ENCODE data around the gene PSMD1. TPM values are rescaled to one million over a fixed set of nuclear protein-coding genes. Genes with fewer than 3 reads are reported as not detected.

The PSMD1 gene
- polyA plus RNA-seq, 1 donor (not counting 4 experiments of a cell fraction or from before 2014, with no cell fraction given), result 262 TPM

- Histone ChIP-seq H3K27me3 (ENCODE audit: control insufficient read depth, extremely low read depth, insufficient read depth, low read length) (peaks cover 9% of the 10 kb centered on the region), H3K4me1 (ENCODE audit: control insufficient read depth, extremely low read depth, insufficient read depth, low read length) (peaks cover 4% of the 10 kb centered on the region), H3K36me3 (ENCODE audit: control insufficient read depth in 2 of 2, extremely low read depth in 1 of 2, insufficient read depth in 2 of 2, low read length in 2 of 2) (no peaks in the 10 kb centered on the region), H2AFZ (ENCODE audit: control insufficient read depth, low read length) (no peak overlapping the region), H3K79me2 (ENCODE audit: control insufficient read depth, insufficient read depth, low read length) (no peaks in the 10 kb centered on the region), H3K9ac (ENCODE audit: control insufficient read depth, extremely low read depth, insufficient read depth, low read length) (no peak overlapping the region), H3K4me3 (ENCODE audit: control insufficient read depth in 2 of 3, extremely low read depth in 1 of 3, insufficient read depth in 2 of 3, low read depth in 1 of 3, low read length in 3 of 3) (no peak overlapping the region), H4K20me1 (ENCODE audit: control insufficient read depth, extremely low read depth, insufficient read depth, low read length) (no peaks in the 10 kb centered on the region), H3K9me3 (ENCODE audit: control insufficient read depth, low read depth, low read length) (no peaks in the 10 kb centered on the region), H3K9me1 (ENCODE audit: control insufficient read depth, extremely low read depth, insufficient read depth, low read length) (no peaks in the 10 kb centered on the region), H3K4me2 (ENCODE audit: control insufficient read depth, extremely low read depth, insufficient read depth, low read depth, low read length) (no peak overlapping the region), H3K27ac (ENCODE audit: control insufficient read depth, insufficient read depth, low read length) (no peak overlapping the region)
- dilution Hi-C loops (cut with MboI; ENCODE audit: extremely low pct_ligation_motif_present, low sequenced_read_pairs), result no loop called here
- DNase-seq (ENCODE audit: low read depth, low spot score), result no peak
- no peak for TF ChIP-seq EZH2 (IDR thresholded peaks at IDR 0.05; ENCODE audit: low read length)
- TF ChIP-seq CTCF (optimal IDR thresholded peaks at IDR 0.05 in 1 of 3, IDR thresholded peaks at IDR 0.05 in 1 of 3, conservative IDR thresholded peaks at IDR 0.05 in 1 of 3; ENCODE audit: extremely low read depth in 1 of 3, insufficient read depth in 2 of 3, low read length in 3 of 3), result no peak
- FAIRE-seq, result no peak
Observed at GRCh38 chr2:231184319-231184718, 127.7 kb downstream of the PSMD1 start.

GRCh38 chr2:231185050-231185725 is 128.5 kb downstream of the PSMD1 start:
- Histone ChIP-seq H3K79me2 (ENCODE audit: control insufficient read depth, insufficient read depth, low read length) (no peaks in the 10 kb centered on the region), H3K27me3 (ENCODE audit: control insufficient read depth, extremely low read depth, insufficient read depth, low read length) (peaks cover 17% of the 10 kb centered on the region), H2AFZ (ENCODE audit: control insufficient read depth, low read length) (no peak overlapping the region), H3K9me1 (ENCODE audit: control insufficient read depth, extremely low read depth, insufficient read depth, low read length) (no peaks in the 10 kb centered on the region), H3K36me3 (ENCODE audit: control insufficient read depth in 2 of 2, extremely low read depth in 1 of 2, insufficient read depth in 2 of 2, low read length in 2 of 2) (no peaks in the 10 kb centered on the region), H3K9me3 (ENCODE audit: control insufficient read depth, low read depth, low read length) (no peaks in the 10 kb centered on the region), H3K4me1 (ENCODE audit: control insufficient read depth, extremely low read depth, insufficient read depth, low read length) (peaks cover under 1% of the 10 kb centered on the region), H3K4me3 (ENCODE audit: control insufficient read depth in 2 of 3, extremely low read depth in 1 of 3, insufficient read depth in 2 of 3, low read depth in 1 of 3, low read length in 3 of 3) (no peak overlapping the region), H3K9ac (ENCODE audit: control insufficient read depth, extremely low read depth, insufficient read depth, low read length) (no peak overlapping the region), H4K20me1 (ENCODE audit: control insufficient read depth, extremely low read depth, insufficient read depth, low read length) (no peaks in the 10 kb centered on the region), H3K27ac (ENCODE audit: control insufficient read depth, insufficient read depth, low read length) (no peak overlapping the region), H3K4me2 (ENCODE audit: control insufficient read depth, extremely low read depth, insufficient read depth, low read depth, low read length) (no peak overlapping the region)
- FAIRE-seq (no peak), DNase-seq (ENCODE audit: low read depth, low spot score) (no peak)
- TF ChIP-seq EZH2 (IDR thresholded peaks at IDR 0.05; ENCODE audit: low read length) (no peak), CTCF (optimal IDR thresholded peaks at IDR 0.05 in 1 of 3, IDR thresholded peaks at IDR 0.05 in 1 of 3, conservative IDR thresholded peaks at IDR 0.05 in 1 of 3; ENCODE audit: extremely low read depth in 1 of 3, insufficient read depth in 2 of 3, low read length in 3 of 3) (no peak)
- dilution Hi-C loops (cut with MboI; ENCODE audit: extremely low pct_ligation_motif_present, low sequenced_read_pairs), result no loop called here
